H1 (cell line): ENCODE results near the gene DLX2. TPM values are rescaled to one million over a fixed set of nuclear protein-coding genes. Genes with fewer than 3 reads are reported as not detected.
A peak's percentile ranks its signal among the peaks of the same experiment; 100 is the strongest.

Experiments used
- ASH2L ChIP-seq: fragments of 200-600, 300-600 bp; sonication (generic); IDR thresholded peaks from one replicate; pipeline ENCODE4 v1.7.1; 2017; ENCODE audit warnings: low read length
- CEBPB ChIP-seq: IDR thresholded peaks from 2 replicates; pipeline ENCODE4 v1.6.1; 2012; ENCODE audit warnings: low read depth, low read length
- CREB1 ChIP-seq: IDR thresholded peaks from 2 replicates; pipeline ENCODE4 v1.6.1; 2012; ENCODE audit warnings: inconsistent platforms
- CTBP2 ChIP-seq: IDR thresholded peaks from 2 replicates; pipeline ENCODE4 v1.7.0; 2011; ENCODE audit warnings: borderline replicate concordance, mild to moderate bottlenecking, moderate library complexity, mixed read lengths, low read length; ENCODE audit not compliant: insufficient read depth, insufficient read length
- POLR2AphosphoS5 ChIP-seq: IDR thresholded peaks from 2 replicates; pipeline ENCODE4 v1.6.1; 2011; ENCODE audit warnings: low read depth, low read length
- POU5F1 ChIP-seq: IDR thresholded peaks from 2 replicates; pipeline ENCODE4 v1.6.1; 2011; ENCODE audit warnings: low read depth, mild to moderate bottlenecking, low read length, moderate library complexity
- RXRA ChIP-seq: IDR thresholded peaks from 2 replicates; pipeline ENCODE4 v1.6.1; 2011; ENCODE audit warnings: low read depth, mild to moderate bottlenecking, low read length, moderate library complexity; ENCODE audit not compliant: insufficient read depth
- SIX5 ChIP-seq: IDR thresholded peaks from 2 replicates; pipeline ENCODE4 v1.6.1; 2011; ENCODE audit warnings: mild to moderate bottlenecking, low read depth, low read length
- SP2 ChIP-seq: IDR thresholded peaks from 2 replicates; pipeline ENCODE4 v1.6.1; 2012; ENCODE audit warnings: mild to moderate bottlenecking, low read length, inconsistent platforms
- SP4 ChIP-seq: IDR thresholded peaks from 2 replicates; pipeline ENCODE4 v1.6.1; 2012; ENCODE audit warnings: low read length, inconsistent platforms
- YY1 ChIP-seq: IDR thresholded peaks from 2 replicates; pipeline ENCODE4 v1.6.1; 2011; ENCODE audit warnings: low read depth, mild to moderate bottlenecking, low read length
- ZNF274 ChIP-seq: IDR thresholded peaks from 2 replicates; pipeline ENCODE4 v1.7.0; 2012; ENCODE audit warnings: low read length, borderline replicate concordance; ENCODE audit errors: extremely low read depth
- polyA plus RNA-seq, 7 experiments: library from polyadenylated mRNA; depleted of rRNA in 3 of 7; stranded (reverse) in 5 of 7; unstranded in 2 of 7; fragments of >200 nt in 5 of 7; fragments of 200-250 nt in 2 of 7; gene quantifications; 1 replicate in 5 of 7; 2 replicates in 1 of 7; 4 replicates in 1 of 7; pipeline versions ENCODE4 v1.2.1 to v1.2.3, GENCODE V29; 2011 to 2013; ENCODE audit warnings: missing spikeins in 2 of 7, mixed read lengths in 2 of 7
- total RNA-seq: library from RNA; stranded (reverse); fragmentation: NEBNext Ultra II Directional; extraction: Animal tissue kit (Norgen Biotek cat#: 25700); gene quantifications from 2 replicates; pipeline ENCODE4 v1.2.1, GENCODE V29; 2021

Gene DLX2
- total and polyA plus RNA-seq, 2 of the 8 experiments (the other 6 are each of a cell fraction or from before 2014, with no cell fraction given): 0.45 TPM; not detected in 1

GRCh38 chr2:172102391-172103359 lies at the start of gene DLX2 (continued):
- TF ChIP-seq RXRA: no peak
- TF ChIP-seq CTBP2: peak; percentile 23
- no peak for TF ChIP-seq POLR2AphosphoS5
- peak; percentile 8 for TF ChIP-seq ASH2L
- 0 out of 2 replicates have a peak, but pooled peaks have one; percentile 49 for TF ChIP-seq SP4
- TF ChIP-seq SP2: no peak
- TF ChIP-seq ZNF274: no peak
- TF ChIP-seq CREB1: peak; percentile 79
- no peak for TF ChIP-seq POU5F1
- TF ChIP-seq SIX5: no peak
- no peak for TF ChIP-seq YY1
- no peak for TF ChIP-seq CEBPB
- TF ChIP-seq, all 59 proteins: peak for 18
